HG03457 (cell line): ENCODE data around the gene DYRK1B.

Source experiments
- ATAC-seq: cut with Tn5 transposase; IDR thresholded peaks from one replicate; pipeline ENCODE4 v1.9.1; 2021; ENCODE audit warnings: moderate number of reproducible peaks; ENCODE audit not compliant: unreplicated experiment

Gene DYRK1B

DNA sequence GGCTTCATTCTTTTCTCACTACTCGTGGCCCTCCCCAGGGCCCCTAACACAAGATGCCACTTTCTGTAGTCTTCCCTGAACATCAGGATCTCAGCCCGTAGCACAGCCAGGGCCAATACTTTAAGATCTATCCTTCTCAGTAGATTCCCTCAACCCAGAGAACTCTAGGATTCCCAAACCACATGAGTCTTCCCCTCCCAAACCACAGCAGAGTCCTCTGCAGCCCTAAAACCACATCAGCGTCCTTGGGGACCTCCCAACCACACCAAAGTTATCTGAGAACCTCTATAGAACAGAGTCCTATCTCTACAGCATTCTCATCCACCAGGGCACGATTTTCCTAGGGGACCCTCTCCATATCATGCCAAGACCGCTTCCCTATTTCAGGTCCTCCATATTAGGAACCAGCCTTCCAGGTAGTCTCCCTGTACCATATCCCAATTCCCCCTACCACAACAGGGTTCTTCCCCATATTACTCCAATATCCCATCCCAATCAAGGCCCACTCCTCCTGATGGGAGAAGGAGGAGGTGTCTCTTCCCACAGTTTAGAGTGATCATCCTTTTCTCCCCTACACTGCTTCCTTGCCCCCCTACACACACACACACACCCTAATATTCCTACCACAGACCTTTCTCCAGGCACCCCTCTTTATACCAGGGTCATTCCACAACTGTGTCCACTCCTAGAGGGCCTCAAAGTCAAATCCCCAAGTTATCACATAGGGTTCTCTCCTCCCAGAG, 1.4 kb downstream of the DYRK1B start:
- no peak for ATAC-seq

DNA sequence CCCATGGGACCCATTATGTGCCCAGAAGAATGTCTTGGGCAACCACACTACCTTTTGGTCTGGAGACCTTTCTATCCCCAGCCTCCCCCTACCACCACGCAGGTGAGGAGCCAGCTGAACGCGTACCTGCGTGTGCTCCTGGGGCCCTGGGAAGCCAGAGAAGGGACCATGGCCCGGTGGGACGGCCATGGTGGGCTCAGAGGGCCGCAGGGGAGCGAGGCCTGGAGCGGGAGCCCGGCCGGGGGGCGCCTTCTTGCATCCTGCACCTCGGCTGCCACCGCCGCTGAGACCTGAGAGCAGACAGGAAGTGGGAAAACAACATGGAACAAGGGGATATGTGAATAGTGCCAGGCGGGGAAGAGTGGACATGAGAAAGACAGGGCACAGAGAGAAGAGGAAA, 2.3 kb downstream of the DYRK1B start:
- ATAC-seq: no peak

DNA sequence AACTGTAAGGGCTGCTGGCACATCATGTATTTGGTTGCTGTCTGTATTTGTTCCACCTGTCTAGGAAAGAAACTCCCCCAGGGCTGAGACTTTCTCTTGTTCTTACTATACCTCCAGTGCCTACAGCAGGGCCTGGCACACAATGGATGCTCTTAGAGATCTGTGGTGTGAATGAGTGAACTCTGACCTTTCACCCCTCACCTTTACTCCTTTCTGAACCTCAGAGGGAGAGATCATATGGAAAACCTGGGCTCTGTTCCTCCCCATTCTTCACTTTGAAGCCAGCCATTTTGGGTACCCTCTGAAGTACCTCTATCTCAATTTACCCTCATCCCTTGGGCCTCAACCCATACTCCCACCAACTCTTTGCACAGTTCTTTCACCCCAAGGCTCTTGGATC, 3.1 kb downstream of the DYRK1B start:
- ATAC-seq: no peak

DNA sequence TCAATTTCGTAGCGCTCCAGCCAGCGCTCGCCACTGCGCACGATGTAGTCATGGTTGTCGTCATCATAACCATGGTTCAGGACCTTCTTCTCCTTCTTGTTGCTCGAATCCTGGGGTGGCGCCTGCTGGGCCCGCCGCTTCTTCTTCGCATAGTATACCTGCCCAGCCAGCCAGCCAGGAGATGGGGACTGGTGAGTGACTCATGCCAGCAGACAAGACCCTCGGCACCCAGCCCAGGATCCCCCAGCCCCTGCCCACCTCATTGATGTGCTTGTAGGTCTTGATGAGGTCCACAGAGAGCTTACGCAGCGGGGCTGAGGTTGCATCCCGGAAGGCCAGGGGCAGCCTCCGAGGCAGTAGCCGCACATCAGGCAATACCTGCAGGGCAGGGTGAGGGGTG, 3.6 kb downstream of the DYRK1B start:
- ATAC-seq: no peak

DNA sequence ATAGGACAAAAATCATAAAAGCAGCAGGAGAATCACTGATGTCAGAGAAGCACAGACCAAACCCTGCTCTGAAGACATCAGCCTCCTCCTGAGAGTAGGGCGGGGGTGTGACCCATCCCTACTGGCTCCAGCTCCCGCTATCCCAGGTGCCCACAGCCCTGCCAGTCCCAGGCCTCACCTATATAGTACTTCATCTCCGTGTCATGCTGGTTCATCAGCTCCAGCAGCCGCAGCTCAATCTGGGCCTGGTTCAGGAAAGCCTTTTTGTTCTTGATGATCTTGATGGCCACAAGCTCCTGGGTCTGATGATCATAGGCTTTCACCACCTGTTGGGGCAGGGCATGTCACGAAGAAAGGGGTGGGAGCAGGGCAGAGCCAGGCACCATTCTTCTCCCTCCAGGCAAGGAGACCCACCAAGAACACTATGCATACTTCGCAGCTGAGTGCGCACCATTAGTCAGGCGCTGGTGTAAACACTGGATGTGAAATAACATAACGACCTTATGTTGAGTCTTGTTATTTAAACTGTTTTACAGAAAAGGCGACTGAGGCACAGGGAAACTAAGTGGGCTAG, 4.2 kb downstream of the DYRK1B start:
- ATAC-seq: no peak

DNA sequence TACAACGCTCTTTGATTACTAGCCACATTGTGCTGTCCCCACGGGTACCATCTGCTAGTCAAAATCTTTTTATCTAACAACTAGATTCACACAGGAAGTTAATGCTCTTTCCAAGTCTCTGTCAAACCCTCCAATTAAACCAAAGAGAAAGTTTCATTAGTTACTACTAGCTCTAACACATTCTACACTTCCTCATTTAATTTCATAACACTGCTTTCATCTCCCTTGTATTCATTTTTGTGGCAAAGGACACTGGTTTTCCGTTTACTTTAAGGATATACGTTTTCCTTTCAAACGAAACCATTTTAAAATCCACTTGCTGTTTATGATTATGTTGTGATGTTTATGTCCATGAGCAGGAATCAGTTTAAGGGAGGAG, 5.3 kb downstream of the DYRK1B start:
- ATAC-seq: no peak

DNA sequence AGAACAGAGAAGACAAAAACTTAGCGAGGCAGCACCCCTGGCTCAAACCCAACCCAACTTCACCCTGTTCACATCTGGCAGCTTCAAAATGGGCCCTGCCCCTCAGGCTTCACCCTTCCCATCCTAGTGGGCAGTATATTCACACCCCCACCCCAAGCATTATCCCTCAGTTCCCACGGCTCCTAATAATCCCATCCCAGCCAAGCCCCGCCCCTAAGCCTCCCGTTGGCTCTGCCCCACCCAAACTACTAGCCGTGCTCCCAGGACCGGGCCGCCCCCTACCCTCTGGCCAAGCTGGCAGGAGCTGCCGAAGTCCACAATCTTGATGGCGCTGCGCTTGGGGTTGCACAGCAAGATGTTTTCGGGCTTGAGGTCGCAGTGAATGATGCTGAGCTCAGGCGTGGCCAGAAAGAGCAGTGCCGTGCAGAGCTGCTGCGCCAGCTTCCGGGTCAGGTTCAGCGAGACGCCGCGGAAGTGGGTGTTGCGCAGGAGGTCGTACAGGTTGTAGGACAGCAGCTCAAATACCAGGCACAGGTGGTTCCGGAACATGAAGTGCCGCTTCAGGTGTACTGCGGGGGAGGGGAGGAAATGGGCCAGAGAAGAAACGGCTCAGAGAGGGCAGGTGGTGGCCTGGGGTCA, 5.8 kb downstream of the DYRK1B start:
- ATAC-seq: no peak

DNA sequence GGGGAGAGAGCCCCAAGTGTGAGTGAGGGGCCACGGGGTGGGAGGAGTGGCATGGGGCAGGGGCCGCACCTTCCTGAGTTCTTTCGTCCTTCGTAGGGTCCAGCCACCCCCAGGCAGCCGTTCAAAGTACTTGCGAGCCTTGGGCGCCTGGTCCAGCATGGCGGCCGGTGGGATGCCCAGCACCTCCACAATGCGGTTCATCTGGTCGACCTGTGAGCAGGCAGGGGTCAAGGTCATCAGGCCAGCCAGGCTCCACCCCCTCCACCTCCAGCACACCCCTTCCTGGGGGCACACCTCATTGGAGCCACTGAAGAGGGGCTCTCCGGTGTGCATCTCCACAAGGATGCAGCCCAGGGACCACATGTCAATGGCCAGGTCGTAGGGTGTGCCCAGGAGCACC, 6.7 kb downstream of the DYRK1B start:
- no peak for ATAC-seq

DNA sequence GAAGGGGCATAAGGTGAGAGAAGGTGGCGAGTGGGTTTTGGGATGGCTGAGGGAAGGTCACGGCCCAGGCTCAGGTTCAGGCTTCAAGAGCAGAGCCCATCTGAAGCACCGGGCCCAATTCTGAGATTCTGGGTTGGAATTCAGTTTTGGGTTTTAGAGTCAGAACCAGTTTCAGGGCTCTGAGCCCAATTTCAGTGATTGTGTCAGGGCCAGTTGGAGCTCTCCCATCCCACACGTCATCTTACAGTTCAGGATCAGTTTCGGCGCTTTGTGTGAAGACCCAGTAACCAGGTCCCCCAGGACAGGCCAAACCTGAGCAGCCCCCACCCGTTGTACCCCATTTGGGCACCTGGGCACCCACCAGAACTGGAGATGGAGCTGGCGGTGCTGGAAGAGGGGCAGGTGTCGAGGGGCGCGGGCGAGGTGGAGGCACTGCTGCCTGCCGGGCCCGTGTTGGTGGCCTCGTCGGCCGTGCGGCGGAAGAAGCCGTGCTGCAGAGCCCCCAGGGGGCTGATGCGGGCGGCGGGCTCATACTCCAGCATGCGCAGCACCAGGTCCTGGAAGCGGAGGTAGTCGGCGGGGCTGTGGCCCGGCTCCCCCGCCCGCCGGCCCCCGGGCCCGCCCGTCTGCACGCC, 7.5 kb downstream of the DYRK1B start:
- no peak for ATAC-seq

DNA sequence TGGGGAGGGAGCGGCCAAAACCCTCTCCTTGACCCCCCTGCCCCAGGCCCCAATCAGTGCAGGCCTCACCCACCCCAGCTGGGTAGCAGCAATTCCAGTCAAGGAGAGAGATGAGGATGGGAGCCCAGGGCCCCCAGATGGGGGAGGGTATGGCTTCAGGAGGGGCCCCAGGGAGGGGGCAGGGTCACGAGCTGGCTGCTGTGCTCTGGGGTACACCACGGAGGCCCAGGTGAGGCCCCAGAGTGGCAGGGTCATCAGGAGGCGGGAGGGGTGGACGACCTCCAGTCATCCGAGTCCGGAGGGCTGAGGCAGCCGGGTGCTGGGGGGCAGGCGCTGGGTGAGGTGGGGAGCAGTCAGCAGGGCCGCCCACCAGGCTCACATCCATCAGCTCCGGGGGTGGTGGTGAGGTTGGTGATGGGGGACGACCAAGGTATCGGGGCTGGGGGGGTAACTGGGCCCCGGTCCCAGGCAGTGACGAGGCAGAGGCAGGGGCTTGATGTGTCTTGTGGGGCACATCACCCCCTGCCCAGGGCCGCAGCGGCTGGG, 8.4 kb downstream of the DYRK1B start:
- ATAC-seq: no peak

DNA sequence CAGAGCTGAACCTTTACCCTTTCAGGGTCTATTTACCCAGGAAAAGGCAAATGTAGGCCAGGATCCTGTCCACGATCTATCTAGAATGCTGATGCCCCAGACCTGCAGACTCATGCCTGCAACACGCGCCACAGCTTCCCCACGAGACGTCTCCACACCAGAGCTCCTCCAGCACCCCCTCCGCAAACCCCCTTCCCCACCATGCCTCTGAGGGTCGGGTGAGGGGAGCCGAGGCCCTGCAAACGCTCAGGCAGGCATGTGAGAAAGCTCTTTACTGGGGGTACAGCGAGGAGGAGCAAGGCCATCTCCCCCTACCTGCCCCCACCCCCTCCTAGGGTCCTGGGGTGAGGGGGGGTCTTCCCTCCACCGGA, 8.9 kb downstream of the DYRK1B start:
- ATAC-seq: no peak

DNA sequence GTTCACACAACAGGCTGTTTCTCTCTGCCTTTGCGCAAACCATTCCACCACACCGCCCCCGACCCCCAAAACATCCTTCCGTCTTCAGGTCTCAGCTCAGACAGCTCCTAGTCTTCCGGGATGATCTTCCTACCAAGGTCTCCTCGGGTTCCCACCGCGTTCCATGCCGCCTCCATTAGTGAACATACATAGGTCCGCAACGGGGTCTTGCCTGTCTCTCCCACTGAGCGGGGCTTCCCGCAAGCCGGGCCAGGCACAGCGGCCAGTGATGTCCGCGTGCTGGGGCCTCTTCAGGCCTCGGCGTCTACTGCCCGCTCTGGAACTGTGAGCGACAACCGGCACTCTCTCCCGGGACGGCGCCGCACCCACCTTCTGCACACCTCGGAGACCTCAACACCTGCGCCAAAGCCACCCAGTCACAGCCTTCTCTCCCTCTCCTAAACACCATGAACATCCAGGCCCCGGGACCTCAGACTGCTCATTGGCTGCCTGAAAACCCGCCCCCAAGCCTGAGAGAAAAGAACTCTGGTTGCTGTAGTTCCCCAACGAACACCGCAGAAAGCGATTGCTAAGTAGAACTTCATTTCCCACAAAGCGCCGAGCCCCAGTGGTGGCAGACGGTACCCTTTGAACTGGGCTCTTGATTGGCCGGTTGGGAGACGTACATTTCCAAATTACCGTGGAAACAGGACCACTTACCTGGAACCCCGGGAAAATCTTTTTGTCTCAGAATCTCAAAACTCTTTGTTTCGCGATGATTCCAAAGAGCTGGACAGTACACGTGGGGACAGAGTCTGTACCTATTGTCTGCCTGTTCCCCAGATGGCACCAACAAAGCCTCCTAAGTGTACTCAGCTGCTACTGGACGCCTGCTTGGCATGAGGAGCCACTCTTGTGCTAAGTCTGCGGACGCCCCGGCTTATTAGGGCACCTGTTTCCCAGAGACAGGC, 9.5 kb downstream of the DYRK1B start:
- peak; percentile 50 for ATAC-seq

DNA sequence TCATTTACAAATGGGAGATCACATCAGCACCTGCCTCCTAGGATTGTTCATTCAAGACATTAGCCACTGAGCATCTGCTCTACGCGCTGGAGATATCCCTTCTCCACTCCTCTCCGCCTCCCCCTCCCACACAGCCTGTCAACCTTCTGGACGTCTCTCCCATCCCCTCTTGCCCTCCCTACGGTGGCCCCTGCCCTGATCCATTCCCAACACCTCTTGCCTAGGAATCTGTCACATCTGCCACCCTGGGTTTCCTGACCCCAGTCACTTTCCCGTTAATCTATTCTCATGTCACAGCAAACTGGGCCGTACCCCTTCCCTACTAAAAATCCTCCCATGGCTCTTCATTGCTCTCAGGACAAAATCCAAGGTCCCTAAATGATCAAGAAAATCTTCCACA, 10.3 kb downstream of the DYRK1B start:
- ATAC-seq: no peak

DNA sequence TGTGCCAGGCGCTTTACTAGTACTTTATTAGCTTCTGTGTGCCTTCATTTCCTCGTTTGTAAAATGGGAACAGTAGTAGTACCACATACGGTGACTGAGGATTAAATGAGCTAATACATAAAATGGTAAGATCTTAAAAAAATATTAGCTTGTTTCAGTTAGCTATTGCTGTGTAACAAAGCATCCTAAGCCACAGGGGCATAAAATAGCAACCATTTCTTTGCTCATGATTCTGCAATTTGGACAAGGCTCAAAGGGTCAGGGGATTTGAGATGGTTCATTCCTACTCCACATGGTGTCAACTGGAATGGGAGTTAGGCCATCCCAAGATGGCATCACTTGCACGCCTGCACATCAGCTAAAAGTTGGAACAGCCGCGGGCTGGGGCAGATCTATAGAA, 13.3 kb downstream of the DYRK1B start:
- ATAC-seq: no peak

DNA sequence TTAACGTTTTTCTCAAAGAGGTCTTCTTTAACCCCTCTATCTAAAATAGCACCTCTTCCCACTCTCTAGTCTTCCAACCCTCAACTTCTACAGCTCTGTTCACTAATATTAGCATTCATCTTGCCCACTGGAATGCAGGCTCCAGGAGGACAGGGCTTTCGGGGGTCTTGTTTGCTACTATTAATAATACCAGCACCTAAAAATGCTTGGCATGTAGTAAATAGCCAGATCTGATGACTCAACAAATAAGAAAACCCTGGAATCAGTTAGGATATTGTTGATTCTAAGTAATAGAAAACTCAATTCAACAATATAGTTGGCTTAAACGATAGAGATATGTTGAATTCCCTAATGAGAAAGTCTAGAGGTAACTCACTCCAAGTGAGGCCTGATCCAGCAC, 14.2 kb downstream of the DYRK1B start:
- ATAC-seq: no peak

DNA sequence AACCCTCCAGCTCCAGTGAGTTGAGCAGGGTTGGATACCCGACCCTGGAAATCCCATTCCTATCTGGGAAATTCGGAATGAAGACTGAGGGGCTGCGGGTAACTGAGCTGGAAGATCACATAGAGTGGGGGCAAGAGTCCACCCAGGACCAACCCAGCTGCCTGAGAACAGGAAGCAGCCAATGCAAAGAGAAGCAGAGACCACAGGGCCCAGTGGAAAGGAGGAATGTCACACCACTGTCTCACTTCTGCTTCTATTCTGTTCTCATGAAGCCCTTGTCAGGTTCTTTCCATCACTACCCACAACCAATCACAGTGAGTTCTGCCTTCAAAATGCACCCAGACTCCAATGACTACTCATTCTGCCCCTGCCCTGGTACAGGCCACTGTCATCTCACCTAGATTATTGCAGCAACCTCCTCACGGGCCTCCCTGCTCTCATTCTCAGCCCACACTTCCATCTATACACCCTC, 15.3 kb downstream of the DYRK1B start:
- ATAC-seq: no peak

DNA sequence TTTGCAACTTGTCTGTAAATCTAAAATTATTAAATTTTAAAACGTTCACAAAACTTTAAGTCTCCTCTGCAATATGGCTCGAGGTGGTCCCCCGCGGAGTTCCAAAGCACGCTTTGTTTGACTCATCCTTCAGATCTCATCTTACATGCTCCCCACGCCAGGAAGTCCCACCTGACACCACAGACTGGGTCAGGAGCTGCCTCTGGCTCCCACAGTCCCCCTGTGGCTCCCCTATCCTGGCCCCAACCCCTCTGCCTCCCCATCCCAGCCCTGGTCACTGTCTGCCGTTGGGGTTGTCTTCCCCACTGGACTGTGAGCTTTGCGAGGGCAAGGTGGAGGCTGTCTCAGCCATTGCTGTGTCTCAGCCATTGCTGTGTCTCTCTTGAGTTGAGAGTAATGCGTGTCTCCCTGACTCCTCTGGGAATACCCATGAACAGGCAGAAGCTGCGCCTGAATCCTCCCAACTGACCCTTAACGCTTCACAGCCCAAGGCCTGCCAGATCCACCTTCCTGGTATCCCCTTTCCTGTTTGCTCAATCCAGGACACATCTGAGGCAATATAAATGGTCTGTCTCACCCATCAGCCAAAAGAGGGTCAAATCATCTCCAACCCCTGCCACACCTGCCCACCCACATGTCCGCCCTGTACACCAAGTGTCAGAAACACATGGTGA, 15.9 kb downstream of the DYRK1B start:
- ATAC-seq: no peak

DNA sequence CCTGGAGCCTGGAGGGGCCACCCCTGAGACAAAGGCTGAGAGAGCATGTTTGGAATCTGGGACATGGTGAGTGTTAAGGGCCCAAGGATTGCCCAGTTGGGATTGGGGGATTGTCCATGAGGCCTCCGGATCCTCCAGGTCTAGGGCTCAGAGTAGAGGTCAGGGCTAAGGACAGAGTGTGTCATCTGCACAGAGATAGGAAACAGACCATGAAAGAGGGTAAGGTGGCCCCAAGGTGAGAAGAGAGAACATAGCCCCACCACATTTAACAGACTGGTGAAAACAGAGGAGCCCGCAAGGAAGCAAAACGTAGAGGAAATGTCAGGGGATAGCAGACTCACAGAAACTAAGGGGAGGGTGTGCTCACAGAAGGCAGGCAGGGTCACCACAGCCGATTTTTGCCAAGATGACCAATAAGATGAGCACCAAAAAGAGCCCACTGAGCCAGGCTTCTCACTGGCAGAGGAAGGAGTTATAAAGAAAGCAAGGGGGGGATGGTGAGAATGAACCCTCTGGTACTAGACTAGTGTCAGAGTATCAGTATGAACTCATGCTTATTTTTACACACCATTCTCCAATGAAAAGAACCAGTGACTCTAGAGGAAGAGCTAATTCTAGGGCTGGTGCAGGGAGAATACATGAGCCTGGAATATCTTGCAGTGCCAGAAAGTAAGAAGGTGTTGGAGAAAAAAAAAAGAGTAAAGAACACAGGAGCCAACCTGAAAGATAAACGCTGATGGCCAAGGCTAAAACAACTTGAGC, 17.5 kb downstream of the DYRK1B start:
- no peak for ATAC-seq

DNA sequence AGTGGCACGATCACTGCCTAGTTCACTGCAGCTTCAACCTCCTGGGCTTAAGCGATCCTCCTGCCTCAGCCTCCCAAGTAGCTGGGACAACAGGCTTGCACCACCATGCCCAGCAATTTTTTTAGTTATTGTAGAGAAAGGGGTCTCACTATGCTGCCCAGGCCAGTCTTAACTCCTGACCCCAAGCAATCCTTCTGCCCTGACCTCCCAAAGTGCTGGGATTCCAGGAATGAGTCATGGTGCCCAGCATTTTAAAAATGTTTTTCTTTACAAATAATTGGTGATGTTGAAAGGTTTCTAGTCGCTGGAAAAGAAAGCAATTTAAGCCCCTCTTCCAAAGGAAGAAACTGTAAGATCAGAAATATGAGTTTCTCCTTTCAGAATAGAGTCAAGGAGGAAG, 19.4 kb downstream of the DYRK1B start:
- no peak for ATAC-seq
